ENCODE measurements around the gene PURB. TPM values are rescaled to one million over a fixed set of nuclear protein-coding genes. Genes with fewer than 3 reads are reported as not detected.
"Not testable (repeated sequence)": the region's sequence is repeated elsewhere in the genome, so short reads cannot be mapped to it uniquely, and the experiment has no call there.

PURB gene
- total RNA-seq, 2 donors from 2014 or later = 18.0 to 22.0 TPM

GRCh38 chr7:44875241-44875640 is 10.1 kb downstream of the PURB start:
- peaks cover 0 to 8% of the 10 kb centered on the region in 2 donors for H3K9me3 Mint-ChIP-seq
- DNase-seq (ENCODE audit: low spot score in 2 of 2) (no peak), ATAC-seq (no peak)
- peaks cover 8 to 23% of the 10 kb centered on the region in 2 donors for H3K36me3 Mint-ChIP-seq
- H3K27ac Mint-ChIP-seq = no peak overlapping the region

GRCh38 chr7:44872787-44873186 is 12.5 kb downstream of the PURB start:
- ATAC-seq = no peak
- peak overlapping the region in 1 of 2 donors; percentile 44 for H3K27ac Mint-ChIP-seq
- H3K36me3 Mint-ChIP-seq = peaks cover 0 to 16% of the 10 kb centered on the region in 2 donors
- no peak for DNase-seq (ENCODE audit: low spot score in 2 of 2)
- peaks cover 0 to 14% of the 10 kb centered on the region in 2 donors for H3K9me3 Mint-ChIP-seq

- not testable (repeated sequence) for DNase-seq (ENCODE audit: low spot score in 2 of 2); ATAC-seq
- Mint-ChIP-seq H3K9me3 (peaks cover 0 to 14% of the 10 kb centered on the region in 2 donors), H3K27ac (peak overlapping the region in 1 of 2 donors; percentile 44), H3K36me3 (peaks cover 0 to 15% of the 10 kb centered on the region in 2 donors)
These were observed 13.4 kb downstream of the PURB start for GRCh38 chr7:44871918-44872317.

GRCh38 chr7:44870780-44871179 is 14.6 kb downstream of the PURB start:
- not testable (repeated sequence) for DNase-seq (ENCODE audit: low spot score in 2 of 2); ATAC-seq; H3K27ac Mint-ChIP-seq
- Mint-ChIP-seq H3K36me3 (peaks cover 0 to 15% of the 10 kb centered on the region in 2 donors), H3K9me3 (peaks cover 0 to 14% of the 10 kb centered on the region in 2 donors)

- not testable (repeated sequence) for H3K27ac Mint-ChIP-seq; DNase-seq (ENCODE audit: low spot score in 2 of 2); ATAC-seq
- peaks cover 0 to 15% of the 10 kb centered on the region in 2 donors for H3K36me3 Mint-ChIP-seq
- H3K9me3 Mint-ChIP-seq = peaks cover 0 to 14% of the 10 kb centered on the region in 2 donors
These were observed 15.0 kb downstream of the PURB start for GRCh38 chr7:44870336-44870735.

GRCh38 chr7:44867073-44867995 is 18.0 kb downstream of the PURB start:
- DNase-seq (ENCODE audit: low spot score in 2 of 2) (no peak), ATAC-seq (peak; percentile 77 to 98)
- H3K36me3 Mint-ChIP-seq = peaks cover 0 to 9% of the 10 kb centered on the region in 2 donors
- H3K9me3 Mint-ChIP-seq = peaks cover 0 to 7% of the 10 kb centered on the region in 2 donors
- H3K27ac Mint-ChIP-seq = peak overlapping the region; percentile 14 to 65

GRCh38 chr7:44861949-44862348 is 23.4 kb downstream of the PURB start:
- H3K9me3 Mint-ChIP-seq; H3K27ac Mint-ChIP-seq; ATAC-seq; H3K36me3 Mint-ChIP-seq; DNase-seq (ENCODE audit: low spot score in 2 of 2): not testable (repeated sequence)

- no peak for DNase-seq (ENCODE audit: low spot score in 2 of 2)
- peak overlapping the region; percentile 79 to 86 for H3K27ac Mint-ChIP-seq
- no peaks in the 10 kb centered on the region for H3K36me3 Mint-ChIP-seq
- no peaks in the 10 kb centered on the region for H3K9me3 Mint-ChIP-seq
- ATAC-seq = no peak
These were observed 27.2 kb downstream of the PURB start for GRCh38 chr7:44858161-44858560.

- Mint-ChIP-seq H3K27ac (no peak overlapping the region), H3K36me3 (peaks cover 4% of the 10 kb centered on the region in 2 donors), H3K9me3 (no peaks in the 10 kb centered on the region)
- DNase-seq (ENCODE audit: low spot score in 2 of 2) (no peak), ATAC-seq (no peak)
These were observed 30.5 kb downstream of the PURB start for GRCh38 chr7:44854644-44855364.

- ATAC-seq (peak; percentile 57 to 79), DNase-seq (ENCODE audit: low spot score in 2 of 2) (peak in 1 of 2 donors; percentile 42)
- peak overlapping the region in 1 of 2 donors; percentile 89 for H3K27ac Mint-ChIP-seq
- H3K9me3 Mint-ChIP-seq = no peaks in the 10 kb centered on the region
- peaks cover 14 to 15% of the 10 kb centered on the region in 2 donors for H3K36me3 Mint-ChIP-seq
These were observed 31.9 kb downstream of the PURB start for GRCh38 chr7:44853391-44853790.

- ATAC-seq = no peak
- no peaks in the 10 kb centered on the region for H3K9me3 Mint-ChIP-seq
- peaks cover 15 to 16% of the 10 kb centered on the region in 2 donors for H3K36me3 Mint-ChIP-seq
- H3K27ac Mint-ChIP-seq = no peak overlapping the region
- no peak for DNase-seq (ENCODE audit: low spot score in 2 of 2)
These were observed 32.7 kb downstream of the PURB start for GRCh38 chr7:44852590-44852989.

GRCh38 chr7:44849885-44850544 is 35.3 kb downstream of the PURB start:
- Mint-ChIP-seq H3K36me3 (peaks cover 25 to 36% of the 10 kb centered on the region in 2 donors), H3K9me3 (no peaks in the 10 kb centered on the region), H3K27ac (peak overlapping the region; percentile 99)
- ATAC-seq (no peak), DNase-seq (ENCODE audit: low spot score in 2 of 2) (no peak)

GRCh38 chr7:44849259-44849884 is 36.0 kb downstream of the PURB start:
- Mint-ChIP-seq H3K9me3 (no peaks in the 10 kb centered on the region), H3K36me3 (peaks cover 25 to 36% of the 10 kb centered on the region in 2 donors), H3K27ac (peak overlapping the region; percentile 99)
- ATAC-seq (no peak), DNase-seq (ENCODE audit: low spot score in 2 of 2) (no peak)

- DNase-seq (ENCODE audit: low spot score in 2 of 2) (peak; percentile 99 to 100), ATAC-seq (peak; percentile 84 to 90)
- Mint-ChIP-seq H3K36me3 (peaks cover 25 to 36% of the 10 kb centered on the region in 2 donors), H3K27ac (peak within 1 kb of the TSS; percentile 99), H3K9me3 (no peaks in the 10 kb centered on the region)
These were observed 37.3 kb downstream of the PURB start, which contains the start of gene H2AZ2 for GRCh38 chr7:44847920-44848634. Gene H2AZ2 (minus strand): TSS chr7:44848087. CDS start chr7:44847971, 116 bp downstream.

- H3K36me3 Mint-ChIP-seq = peaks cover 29 to 38% of the 10 kb centered on the region in 2 donors
- peak overlapping the region; percentile 97 to 99 for H3K27ac Mint-ChIP-seq
- ATAC-seq (peak; percentile 62 to 70), DNase-seq (ENCODE audit: low spot score in 2 of 2) (peak in 1 of 2 donors; percentile 88)
- no peaks in the 10 kb centered on the region for H3K9me3 Mint-ChIP-seq
These were observed 37.8 kb downstream of the PURB start for GRCh38 chr7:44847509-44847919.
